GM12873 (cell line): ENCODE results near the gene ELF4.
A peak's percentile ranks its signal among the peaks of the same experiment; 100 is the strongest.

Experiments used
- TF ChIP-seq, protein P1 (sequence below): IDR thresholded peaks from 2 replicates; pipeline ENCODE4 v1.5.1; 2012; ENCODE audit warnings: low read depth, mild to moderate bottlenecking, moderate library complexity, low read length, control low read depth; ENCODE audit not compliant: insufficient read depth; ENCODE audit errors: missing control alignments

Gene ELF4

DNA sequence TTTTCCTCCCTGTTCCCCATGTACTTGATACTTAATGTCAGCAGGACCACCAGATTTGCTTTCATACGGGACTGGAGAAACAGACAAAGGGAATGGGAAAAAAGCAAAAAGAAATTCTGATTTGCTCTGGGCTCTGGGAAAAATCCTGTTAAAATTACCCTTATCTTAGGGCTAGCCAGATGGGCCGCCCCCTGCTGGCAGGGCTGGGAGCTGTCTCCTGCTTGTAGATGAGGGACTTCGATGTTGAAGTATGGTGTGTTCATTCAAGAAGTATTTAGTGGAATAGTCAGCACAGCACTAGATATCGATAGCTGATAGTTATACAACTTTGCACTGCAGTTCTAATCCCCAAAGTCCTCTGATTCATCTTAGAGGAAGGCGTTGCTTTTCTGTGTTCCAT is 82.1 kb downstream of the ELF4 start:
- TF ChIP-seq, protein P1, sequence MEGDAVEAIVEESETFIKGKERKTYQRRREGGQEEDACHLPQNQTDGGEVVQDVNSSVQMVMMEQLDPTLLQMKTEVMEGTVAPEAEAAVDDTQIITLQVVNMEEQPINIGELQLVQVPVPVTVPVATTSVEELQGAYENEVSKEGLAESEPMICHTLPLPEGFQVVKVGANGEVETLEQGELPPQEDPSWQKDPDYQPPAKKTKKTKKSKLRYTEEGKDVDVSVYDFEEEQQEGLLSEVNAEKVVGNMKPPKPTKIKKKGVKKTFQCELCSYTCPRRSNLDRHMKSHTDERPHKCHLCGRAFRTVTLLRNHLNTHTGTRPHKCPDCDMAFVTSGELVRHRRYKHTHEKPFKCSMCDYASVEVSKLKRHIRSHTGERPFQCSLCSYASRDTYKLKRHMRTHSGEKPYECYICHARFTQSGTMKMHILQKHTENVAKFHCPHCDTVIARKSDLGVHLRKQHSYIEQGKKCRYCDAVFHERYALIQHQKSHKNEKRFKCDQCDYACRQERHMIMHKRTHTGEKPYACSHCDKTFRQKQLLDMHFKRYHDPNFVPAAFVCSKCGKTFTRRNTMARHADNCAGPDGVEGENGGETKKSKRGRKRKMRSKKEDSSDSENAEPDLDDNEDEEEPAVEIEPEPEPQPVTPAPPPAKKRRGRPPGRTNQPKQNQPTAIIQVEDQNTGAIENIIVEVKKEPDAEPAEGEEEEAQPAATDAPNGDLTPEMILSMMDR, result peak; percentile 80

DNA sequence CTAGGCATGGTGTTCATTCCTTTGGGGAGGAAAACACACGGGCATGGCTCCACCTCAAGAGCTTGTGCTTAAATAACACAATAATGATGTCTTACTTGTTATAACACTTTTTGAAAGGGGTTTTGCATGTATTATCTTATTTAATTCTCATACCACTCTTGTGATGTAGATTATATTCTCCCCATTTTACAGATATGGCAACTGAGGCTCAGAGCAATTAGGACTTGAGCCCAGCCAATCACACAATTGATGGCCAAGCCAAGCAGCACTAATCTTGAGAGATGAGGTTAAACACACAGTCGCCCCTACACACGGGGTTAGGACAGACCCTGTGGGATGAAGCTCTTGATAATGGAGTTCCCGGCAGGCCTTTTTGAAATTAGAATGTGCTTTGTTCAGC is 82.7 kb downstream of the ELF4 start:
- TF ChIP-seq, protein P1, result no peak

GRCh38 chrX:130025256-130025655 is 85.0 kb downstream of the ELF4 start:
- TF ChIP-seq, protein P1, result no peak

GRCh38 chrX:130024127-130024526 is 86.2 kb downstream of the ELF4 start:
- TF ChIP-seq, protein P1, result no peak

GRCh38 chrX:130020661-130021324 is 89.5 kb downstream of the ELF4 start:
- TF ChIP-seq, protein P1, result no peak

DNA sequence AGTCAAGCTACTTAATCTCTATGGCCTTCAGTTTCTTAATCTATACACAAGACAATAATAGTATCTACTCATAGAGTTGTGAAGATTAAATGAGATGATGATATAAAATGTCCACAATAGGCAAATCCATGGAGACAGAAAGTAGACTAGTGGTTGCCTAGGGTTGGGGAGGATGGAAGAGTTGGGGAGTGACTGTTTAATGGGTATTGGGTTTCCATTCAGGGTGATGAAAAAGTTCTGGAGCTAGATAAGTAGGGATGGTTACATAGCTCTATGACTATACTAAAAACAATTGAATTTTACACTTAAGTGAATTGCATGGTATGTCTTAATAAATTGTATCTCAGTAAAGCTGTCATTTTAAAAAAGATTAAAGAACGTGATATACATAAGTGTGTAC is 92.2 kb downstream of the ELF4 start:
- TF ChIP-seq, protein P1, result no peak

- TF ChIP-seq, protein P1, result no peak
Observed at GRCh38 chrX:130015181-130015580, 95.1 kb downstream of the ELF4 start.
